NOMO-1 (cell line): ENCODE data around the gene DOCK8.
A peak's percentile ranks its signal among the peaks of the same experiment; 100 is the strongest.

Experiments used
- DNase-seq, 2 experiments: peaks; one replicate each; lab custom pipeline; 2025; ENCODE audit not compliant: unreplicated experiment in 2 of 2; lab: John Stamatoyannopoulos, UW

Gene DOCK8

DNA sequence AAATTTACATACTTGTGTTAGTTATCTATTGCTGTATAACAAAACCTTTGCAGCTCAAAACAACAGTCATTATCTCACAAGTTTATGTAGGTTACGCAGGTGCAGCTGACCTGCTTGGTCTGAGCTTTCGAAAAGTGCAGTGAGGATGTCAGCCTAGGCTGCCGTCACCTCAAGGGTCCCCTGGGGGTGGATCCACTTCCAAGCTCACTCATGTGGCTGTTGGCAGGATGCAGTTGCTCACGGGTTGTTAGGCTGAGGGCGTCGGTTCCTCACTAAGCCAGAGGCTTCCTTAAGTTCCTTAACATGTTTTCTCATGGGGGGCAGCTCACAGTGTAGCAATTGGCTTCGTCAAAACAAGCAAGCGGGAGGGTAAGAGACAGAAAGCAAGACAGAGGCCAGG, 139.8 kb downstream of the DOCK8 start:
- DNase-seq: no peak

GRCh38 chr9:357560-357959, 142.9 kb downstream of the DOCK8 start:
- no peak for DNase-seq

GRCh38 chr9:362561-363273, 148.1 kb downstream of the DOCK8 start:
- no peak for DNase-seq

- no peak for DNase-seq
These were observed 148.6 kb downstream of the DOCK8 start for GRCh38 chr9:363274-363612.

- no peak for DNase-seq
These were observed 150.8 kb downstream of the DOCK8 start for GRCh38 chr9:365436-365835.

DNA sequence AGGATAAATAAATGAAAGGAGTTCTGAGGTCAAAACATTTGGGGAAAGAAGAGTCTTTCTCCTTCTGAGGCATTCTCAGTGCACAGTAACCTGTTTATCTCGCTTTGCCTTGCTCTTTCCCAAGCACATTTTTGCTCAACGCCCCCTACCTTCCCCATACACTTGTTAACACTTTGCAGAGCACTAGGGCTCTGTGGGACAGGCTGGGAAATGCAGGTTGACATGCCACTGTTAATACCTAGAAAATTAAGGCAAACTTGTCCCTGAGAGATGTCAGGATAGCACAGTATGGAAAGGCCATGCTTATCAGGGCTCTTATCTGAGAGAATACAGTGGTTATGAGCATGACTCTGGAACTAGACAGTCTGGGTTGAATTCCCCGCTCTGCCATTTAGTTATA, 152.0 kb downstream of the DOCK8 start:
- DNase-seq: no peak

DNA sequence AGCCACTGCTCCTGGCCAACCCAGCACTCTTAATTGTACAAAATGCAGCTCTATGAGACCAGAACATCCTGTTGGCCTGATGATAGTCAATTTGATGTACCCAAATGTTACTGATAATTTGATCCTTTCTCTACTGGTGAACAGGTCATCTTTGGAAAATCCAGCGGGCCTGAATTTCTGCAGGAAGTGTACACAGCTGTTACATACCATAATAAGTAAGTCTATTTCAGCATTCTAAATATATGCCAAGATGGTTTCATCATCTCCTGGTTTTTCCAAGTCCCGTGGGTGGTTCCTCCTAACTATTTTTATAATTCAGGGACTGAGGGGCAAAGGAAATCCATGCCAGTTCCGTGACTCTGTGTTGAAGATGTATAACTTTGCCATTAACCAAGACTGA, 155.4 kb downstream of the DOCK8 start:
- DNase-seq: no peak

- DNase-seq: no peak
These were observed 156.7 kb downstream of the DOCK8 start for GRCh38 chr9:371349-371748.

DNA sequence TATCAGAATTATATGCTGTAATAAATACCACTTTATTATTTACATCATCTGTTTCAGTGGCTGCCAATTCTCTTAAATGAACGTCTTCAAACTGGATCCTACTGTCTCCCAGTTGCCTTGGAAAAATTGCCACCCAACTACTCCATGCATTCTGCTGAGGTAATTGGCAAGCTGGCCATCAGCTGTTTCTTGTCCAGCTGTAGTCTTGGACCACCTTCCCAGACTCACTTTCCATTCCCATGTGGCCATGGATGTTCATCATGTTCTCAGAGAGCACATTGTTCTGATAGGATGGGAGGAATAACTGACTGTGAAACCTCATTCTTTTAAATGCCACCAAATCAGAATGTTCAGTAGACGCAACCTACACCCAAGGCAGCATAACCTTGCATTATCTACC, 157.5 kb downstream of the DOCK8 start:
- no peak for DNase-seq

GRCh38 chr9:373759-374206, 159.1 kb downstream of the DOCK8 start:
- DNase-seq: no peak

GRCh38 chr9:374736-375135, 160.1 kb downstream of the DOCK8 start:
- DNase-seq: no peak

DNA sequence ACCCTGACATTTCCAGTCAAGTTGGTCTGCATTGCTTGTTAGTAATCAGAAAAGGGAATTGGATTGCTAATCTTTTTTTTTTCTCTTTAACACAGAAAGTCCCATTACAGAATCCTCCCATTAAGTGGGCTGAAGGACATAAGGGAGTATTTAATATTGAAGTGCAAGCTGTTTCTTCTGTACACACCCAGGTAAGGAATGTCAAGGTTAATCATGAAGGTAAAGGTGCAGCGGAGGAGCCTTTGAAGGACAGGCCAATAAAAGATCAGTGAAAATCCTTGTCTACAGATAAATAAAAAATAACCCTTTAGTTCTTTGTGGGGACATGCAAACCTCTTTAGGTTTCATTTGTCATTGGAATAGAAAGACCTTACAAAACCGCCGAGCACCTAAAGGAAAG, 161.4 kb downstream of the DOCK8 start:
- DNase-seq: no peak

DNA sequence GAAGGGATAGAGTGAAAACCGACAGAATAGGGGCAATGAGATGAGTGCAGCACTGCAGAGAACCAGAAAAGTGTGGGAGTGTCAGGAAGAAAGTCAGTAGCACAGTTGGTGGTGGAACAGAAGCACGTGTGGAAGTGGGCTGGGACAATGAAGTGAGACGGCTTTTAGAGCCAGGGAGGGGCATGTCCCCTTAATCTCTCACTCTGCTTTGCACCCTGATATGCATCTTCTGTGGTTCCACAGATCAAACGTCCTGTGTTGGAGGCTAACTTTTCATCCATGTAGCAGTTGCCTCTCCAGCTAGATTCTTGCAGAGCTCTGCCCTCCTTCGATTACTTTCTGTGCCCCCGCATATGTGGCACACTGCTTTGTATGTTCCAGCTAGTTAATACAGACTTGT, 163.6 kb downstream of the DOCK8 start:
- no peak for DNase-seq

DNA sequence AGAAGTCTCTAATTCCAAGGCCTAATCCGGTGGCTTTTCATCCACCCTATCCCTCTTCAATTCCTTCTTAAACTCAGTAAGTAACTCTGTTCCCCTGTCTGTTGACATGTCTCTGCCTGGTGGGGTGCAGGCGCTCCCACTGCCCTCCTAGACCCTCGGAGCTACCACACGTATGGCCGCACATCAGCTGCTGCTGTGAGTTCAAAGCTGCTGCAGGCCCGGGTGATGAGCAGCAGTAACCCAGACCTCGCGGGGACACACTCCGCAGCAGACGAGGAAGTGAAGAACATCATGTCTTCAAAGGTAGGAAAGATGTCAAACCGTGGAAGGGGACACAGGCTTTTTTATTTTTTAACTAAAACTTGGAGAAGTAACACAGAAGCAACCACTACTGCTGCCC, 167.7 kb downstream of the DOCK8 start:
- DNase-seq: no peak

- DNase-seq: peak in 1 of 2 experiments; percentile 0
These were observed 171.2 kb downstream of the DOCK8 start for GRCh38 chr9:385818-386398.

DNA sequence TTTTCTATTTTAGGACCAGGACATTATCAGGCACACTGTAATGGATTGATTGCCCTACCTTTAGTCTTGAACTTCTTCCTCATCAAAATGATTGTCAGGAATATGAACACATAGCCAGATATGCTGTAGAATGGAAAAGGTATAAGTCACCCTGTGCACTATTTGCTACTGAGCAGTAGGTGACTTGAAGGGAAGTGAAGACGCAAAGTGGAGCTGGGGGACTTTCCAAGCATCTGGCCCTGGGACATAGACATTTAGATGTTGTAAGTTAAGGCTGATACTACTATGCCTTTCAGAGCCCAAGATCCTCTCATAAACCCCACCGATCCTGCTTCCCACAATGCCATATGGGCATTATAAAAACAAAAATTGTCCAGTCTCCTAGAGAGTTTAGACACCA, 174.5 kb downstream of the DOCK8 start:
- no peak for DNase-seq

GRCh38 chr9:389758-390157, 175.1 kb downstream of the DOCK8 start:
- DNase-seq: no peak

- no peak for DNase-seq
These were observed 177.6 kb downstream of the DOCK8 start for GRCh38 chr9:392077-392804.

DNA sequence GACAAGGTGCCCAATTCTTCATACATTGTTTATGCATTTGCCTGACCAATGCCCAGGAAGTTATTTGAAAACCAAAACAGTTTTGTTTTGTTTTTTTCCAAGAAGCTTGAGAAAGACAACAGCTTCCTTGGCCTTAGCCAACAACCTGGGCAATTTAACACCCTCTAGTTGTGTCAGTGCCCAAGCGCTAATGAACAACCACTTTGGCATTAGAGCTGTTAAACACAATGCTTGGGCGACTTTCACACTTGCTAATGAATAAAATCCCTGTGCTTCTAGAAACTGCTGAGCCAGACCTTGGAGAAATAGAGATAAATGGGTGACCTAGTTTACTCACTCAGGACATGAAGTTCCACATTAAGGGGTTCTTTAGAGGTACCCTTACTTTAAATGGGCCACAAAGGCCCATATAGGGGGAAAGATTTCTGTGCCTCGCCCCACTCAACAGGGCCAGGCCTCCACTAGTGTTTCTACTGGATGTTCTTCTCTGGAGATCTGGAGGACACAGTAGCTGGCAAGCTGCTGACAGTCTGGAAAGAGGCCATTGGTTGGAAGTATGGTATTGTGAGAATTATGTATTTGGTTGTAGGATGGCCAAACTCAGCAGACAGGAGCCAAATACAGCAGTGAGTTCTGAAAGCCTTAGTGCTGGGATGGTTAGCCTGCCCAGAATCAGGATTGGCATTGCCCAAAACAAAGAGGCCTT, 179.8 kb downstream of the DOCK8 start:
- no peak for DNase-seq

DNA sequence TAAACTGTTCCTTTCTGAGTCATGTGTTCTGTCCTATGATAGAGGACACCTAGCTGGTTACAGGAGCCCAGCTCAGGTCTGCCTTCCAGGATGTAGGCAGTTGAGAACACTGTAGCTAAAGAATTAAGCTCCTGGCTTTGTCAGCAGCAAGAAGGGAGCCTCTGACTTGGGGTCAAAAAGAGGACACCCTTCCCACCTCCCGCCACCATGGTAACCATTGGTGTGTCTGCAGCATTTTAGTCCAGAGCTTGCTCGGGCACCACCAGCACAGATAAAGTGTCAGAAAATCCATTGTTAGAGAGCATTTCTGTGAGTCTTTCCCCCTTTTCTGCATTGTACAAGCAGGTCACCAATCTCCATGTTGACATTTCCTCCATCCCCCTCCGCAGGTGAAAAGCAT, 181.7 kb downstream of the DOCK8 start:
- no peak for DNase-seq

- no peak for DNase-seq
These were observed 183.4 kb downstream of the DOCK8 start for GRCh38 chr9:398085-398484.

- DNase-seq: no peak
These were observed 186.6 kb downstream of the DOCK8 start for GRCh38 chr9:401223-401622.
